H1 (cell line): ENCODE results near the gene CNPY4. TPM values are rescaled to one million over a fixed set of nuclear protein-coding genes. Genes with fewer than 3 reads are reported as not detected.
A peak's percentile ranks its signal among the peaks of the same experiment; 100 is the strongest.

Source experiments
- CTCF ChIA-PET: fragments of 300-600 bp; sonication (Branson Sonifier 250); formaldehyde crosslinking; loops from one replicate; lab custom pipeline; 2021; ENCODE audit not compliant: partially characterized antibody; lab: Charles Lee
- POLR2A ChIA-PET: fragments of 300-600 bp; sonication (Branson Sonifier 250); formaldehyde crosslinking; loops from one replicate; lab custom pipeline; 2021; ENCODE audit warnings: inconsistent platforms; ENCODE audit not compliant: partially characterized antibody; lab: Charles Lee
- DNase-seq, 2 experiments: peaks; one replicate each; pipeline versions ENCODE4 v3.0.0 to v3.0.0-alpha.2; 2010 to 2022; ENCODE audit warnings: low spot score in 2 of 2, low read depth in 1 of 2, mixed read lengths in 1 of 2
- FAIRE-seq: peaks from 2 replicates; lab custom pipeline; 2011; peaks lifted over from hg19 to GRCh38; lab: Jason Lieb, UNC
- H2AFZ ChIP-seq: 2 replicates; pipeline ENCODE4 v1.8.1; 2012; ENCODE audit warnings: low read length, inconsistent platforms
- H2AK5ac ChIP-seq: 2 replicates; pipeline ENCODE4 v1.6.1; 2013; ENCODE audit warnings: low read depth, low read length
- H2BK120ac ChIP-seq: replicated peaks from 2 replicates; pipeline ENCODE3; 2013; ENCODE audit warnings: low read depth, low read length, inconsistent platforms
- H2BK12ac ChIP-seq: 2 replicates; pipeline ENCODE4 v1.6.1; 2013; ENCODE audit warnings: low read depth, low read length
- H2BK15ac ChIP-seq: 2 replicates; pipeline ENCODE4 v1.6.1; 2013; ENCODE audit warnings: low read length
- H2BK20ac ChIP-seq: 2 replicates; pipeline ENCODE4 v1.6.1; 2013; ENCODE audit warnings: low read length
- H2BK5ac ChIP-seq: 2 replicates; pipeline ENCODE4 v1.6.1; 2013; ENCODE audit warnings: low read depth, low read length
- H3K14ac ChIP-seq: 2 replicates; pipeline ENCODE4 v1.6.1; 2013; ENCODE audit warnings: inconsistent platforms; ENCODE audit not compliant: insufficient read length
- H3K18ac ChIP-seq: 2 replicates; pipeline ENCODE4 v1.6.1; 2013; ENCODE audit warnings: low read length; ENCODE audit errors: extremely low read depth
- H3K23ac ChIP-seq: 2 replicates; pipeline ENCODE4 v1.6.1; 2013; ENCODE audit warnings: inconsistent platforms; ENCODE audit not compliant: insufficient read length
- H3K23me2 ChIP-seq: 2 replicates; pipeline ENCODE4 v1.6.1; 2013; ENCODE audit warnings: low read depth, low read length
- H3K27ac ChIP-seq: 2 replicates; pipeline ENCODE4 v1.6.1; 2011; ENCODE audit warnings: low read depth, low read length, inconsistent platforms
- H3K27me3 ChIP-seq, 4 experiments: replicated peaks in 1 of 4; 1 replicate in 1 of 4; 2 replicates in 3 of 4; pipeline versions ENCODE4 v1.6.1 to v1.8.1; 2011 to 2013; ENCODE audit warnings: low read length in 3 of 4, mild to moderate bottlenecking in 3 of 4, inconsistent platforms in 2 of 4, mixed read lengths in 2 of 4, moderate library complexity in 1 of 4; ENCODE audit not compliant: control insufficient read depth in 3 of 4, insufficient read depth in 3 of 4; ENCODE audit errors: extremely low read depth in 1 of 4
- H3K36me3 ChIP-seq, 4 experiments: 2 replicates each; pipeline versions ENCODE4 v1.6.1 to v1.8.1; 2011 to 2013; ENCODE audit warnings: mild to moderate bottlenecking in 4 of 4, low read length in 3 of 4, moderate library complexity in 2 of 4, control low read depth in 1 of 4, inconsistent platforms in 1 of 4; ENCODE audit not compliant: insufficient read depth in 4 of 4, control insufficient read depth in 2 of 4
- H3K4ac ChIP-seq: replicated peaks from 2 replicates; pipeline ENCODE3; 2013; ENCODE audit warnings: low read length, low read depth, mixed read lengths, inconsistent platforms; ENCODE audit not compliant: insufficient read length
- H3K4me1 ChIP-seq, 4 experiments: replicated peaks in 1 of 4; 1 replicate in 1 of 4; 2 replicates in 3 of 4; pipeline versions ENCODE4 v1.6.1 to v1.8.1; 2011 to 2013; ENCODE audit warnings: low read length in 3 of 4, inconsistent platforms in 2 of 4, mixed read lengths in 1 of 4; ENCODE audit not compliant: insufficient read depth in 4 of 4, control insufficient read depth in 3 of 4
- H3K4me2 ChIP-seq, 2 experiments: 2 replicates each; pipeline versions ENCODE4 v1.6.1 to v1.8.1; 2011 to 2013; ENCODE audit warnings: low read depth in 2 of 2, low read length in 2 of 2, control low read depth in 1 of 2, inconsistent platforms in 1 of 2, mild to moderate bottlenecking in 1 of 2; ENCODE audit not compliant: insufficient read depth in 1 of 2
- H3K4me3 ChIP-seq, 4 experiments: fragments of 200-600, 300-600 bp in 1 of 4; sonication (generic), shearing (Covaris generic), sonication (Bioruptor Twin) in 1 of 4; 2 replicates each; pipeline versions ENCODE4 v1.5.1 to v1.8.1; 2011 to 2016; ENCODE audit warnings: low read length in 4 of 4, low read depth in 3 of 4, control low read depth in 2 of 4, inconsistent platforms in 2 of 4, mild to moderate bottlenecking in 2 of 4, mixed read lengths in 1 of 4, moderate library complexity in 1 of 4; ENCODE audit not compliant: insufficient read depth in 2 of 4; ENCODE audit errors: extremely low read depth in 1 of 4
- H3K56ac ChIP-seq: replicated peaks from 2 replicates; pipeline ENCODE3; 2013; ENCODE audit warnings: low read depth, mild to moderate bottlenecking, mixed read lengths, low read length, inconsistent platforms; ENCODE audit not compliant: insufficient read length
- H3K79me1 ChIP-seq: 2 replicates; pipeline ENCODE4 v1.6.1; 2013; ENCODE audit warnings: low read depth, low read length, control low read depth
- H3K79me2 ChIP-seq, 2 experiments: 2 replicates each; pipeline versions ENCODE4 v1.6.1 to v1.8.1; 2012 to 2013; ENCODE audit warnings: low read length in 2 of 2, mild to moderate bottlenecking in 2 of 2, inconsistent platforms in 1 of 2; ENCODE audit not compliant: insufficient read depth in 2 of 2, control insufficient read depth in 1 of 2
- H3K9ac ChIP-seq, 4 experiments: replicated peaks in 1 of 4; 1 replicate in 1 of 4; 2 replicates in 3 of 4; pipeline versions ENCODE4 v1.6.1 to v1.8.1; 2011 to 2013; ENCODE audit warnings: low read depth in 3 of 4, low read length in 3 of 4, control low read depth in 2 of 4, mild to moderate bottlenecking in 2 of 4, moderate library complexity in 2 of 4, inconsistent platforms in 1 of 4; ENCODE audit errors: extremely low read depth in 1 of 4
- H3K9me3 ChIP-seq, 2 experiments: 2 replicates each; pipeline versions ENCODE4 v1.6.1 to v1.8.1; 2012 to 2013; ENCODE audit warnings: mild to moderate bottlenecking in 2 of 2, moderate library complexity in 2 of 2, control low read depth in 1 of 2, inconsistent platforms in 1 of 2, low read depth in 1 of 2, low read length in 1 of 2, mixed read lengths in 1 of 2; ENCODE audit not compliant: insufficient read depth in 2 of 2
- H4K20me1 ChIP-seq, 2 experiments: replicated peaks in 1 of 2; 2 replicates each; pipeline versions ENCODE3 to v1.8.1; 2011 to 2013; ENCODE audit warnings: inconsistent platforms in 2 of 2, low read length in 2 of 2, mild to moderate bottlenecking in 1 of 2; ENCODE audit not compliant: insufficient read depth in 2 of 2, control insufficient read depth in 1 of 2
- H4K5ac ChIP-seq: 2 replicates; pipeline ENCODE4 v1.6.1; 2013; ENCODE audit warnings: low read length, low read depth, mixed read lengths, inconsistent platforms; ENCODE audit not compliant: insufficient read length
- H4K8ac ChIP-seq: 2 replicates; pipeline ENCODE4 v1.8.0; 2013; ENCODE audit warnings: mild to moderate bottlenecking, moderate library complexity, low read length, inconsistent platforms; ENCODE audit not compliant: insufficient read depth; ENCODE audit errors: extremely low read depth
- H4K91ac ChIP-seq: replicated peaks from 2 replicates; pipeline ENCODE3; 2013; ENCODE audit warnings: low read length, mixed read lengths, inconsistent platforms; ENCODE audit not compliant: insufficient read length
- ASH2L ChIP-seq: fragments of 200-600, 300-600 bp; sonication (generic); IDR thresholded peaks from one replicate; pipeline ENCODE4 v1.7.1; 2017; ENCODE audit warnings: low read length
- ATF2 ChIP-seq: IDR thresholded peaks from 2 replicates; pipeline ENCODE4 v1.6.1; 2012; ENCODE audit warnings: low read length, inconsistent platforms
- CHD2 ChIP-seq: IDR thresholded peaks from 2 replicates; pipeline ENCODE4 v1.6.1; 2012; ENCODE audit warnings: low read length, improper control_type of control experiment
- JUN ChIP-seq: IDR thresholded peaks from 2 replicates; pipeline ENCODE4 v1.6.1; 2011; ENCODE audit warnings: low read depth, mild to moderate bottlenecking, improper control_type of control experiment, low read length
- KDM1A ChIP-seq: fragments of 200-600, 300-600 bp; sonication (generic); IDR thresholded peaks from 2 replicates; pipeline ENCODE4 v1.7.1; 2016; ENCODE audit warnings: mild to moderate bottlenecking, low read length, borderline replicate concordance
- POLR2A ChIP-seq, 2 experiments: IDR thresholded peaks; 1 replicate in 1 of 2; 2 replicates in 1 of 2; pipeline ENCODE4 v1.6.1; 2011; ENCODE audit warnings: low read depth in 2 of 2, low read length in 2 of 2, mild to moderate bottlenecking in 2 of 2; ENCODE audit errors: control extremely low read depth in 1 of 2
- POLR2AphosphoS5 ChIP-seq: IDR thresholded peaks from 2 replicates; pipeline ENCODE4 v1.6.1; 2011; ENCODE audit warnings: low read depth, low read length
- POU5F1 ChIP-seq: IDR thresholded peaks from 2 replicates; pipeline ENCODE4 v1.6.1; 2011; ENCODE audit warnings: low read depth, mild to moderate bottlenecking, low read length, moderate library complexity
- RXRA ChIP-seq: IDR thresholded peaks from 2 replicates; pipeline ENCODE4 v1.6.1; 2011; ENCODE audit warnings: low read depth, mild to moderate bottlenecking, low read length, moderate library complexity; ENCODE audit not compliant: insufficient read depth
- USF2 ChIP-seq: IDR thresholded peaks from 2 replicates; pipeline ENCODE4 v1.6.1; 2011; ENCODE audit warnings: low read length, improper control_type of control experiment
- WGBS, 2 experiments: shearing (Covaris generic) in 1 of 2; methylation state at CpG; one replicate each; pipeline versions ENCODE4 v1.1.6 to v1.1.7; 2013 to 2015; ENCODE audit warnings: low lambda C conversion rate in 2 of 2, mixed read lengths in 2 of 2, inconsistent platforms in 1 of 2, low coverage in 1 of 2, missing lambda C conversion rate in 1 of 2; ENCODE audit not compliant: insufficient replicate concordance in 2 of 2, insufficient coverage in 1 of 2, insufficient read length in 1 of 2; ENCODE audit errors: extremely low coverage in 1 of 2, missing lambda C conversion rate in 1 of 2; 5-methylcytosine and 5-hydroxymethylcytosine counted together
- polyA plus RNA-seq, 7 experiments: library from polyadenylated mRNA; depleted of rRNA in 3 of 7; stranded (reverse) in 5 of 7; unstranded in 2 of 7; fragments of >200 nt in 5 of 7; fragments of 200-250 nt in 2 of 7; gene quantifications; 1 replicate in 5 of 7; 2 replicates in 1 of 7; 4 replicates in 1 of 7; pipeline versions ENCODE4 v1.2.1 to v1.2.3, GENCODE V29; 2011 to 2013; ENCODE audit warnings: missing spikeins in 2 of 7, mixed read lengths in 2 of 7
- total RNA-seq: library from RNA; stranded (reverse); fragmentation: NEBNext Ultra II Directional; extraction: Animal tissue kit (Norgen Biotek cat#: 25700); gene quantifications from 2 replicates; pipeline ENCODE4 v1.2.1, GENCODE V29; 2021

The CNPY4 gene
- total and polyA plus RNA-seq, 2 of the 8 experiments (the other 6 are each of a cell fraction or from before 2014, with no cell fraction given): 10.2 to 15.3 TPM

- H3K23me2 ChIP-seq: no peaks in the 10 kb centered on the region; the same call in 1 of the 2 replicates
- H3K18ac ChIP-seq: no peak overlapping the region
- no peak overlapping the region for H4K5ac ChIP-seq
- no peak overlapping the region for H2AFZ ChIP-seq
- H3K9me3 ChIP-seq: no peaks in the 10 kb centered on the region
- H3K36me3 ChIP-seq: peaks cover 50 to 58% (median 52%) of the 10 kb centered on the region in 4 experiments
- peak overlapping the region; percentile 71 to 100 (median 99) for H3K9ac ChIP-seq
- DNase-seq (no peak), FAIRE-seq (no peak)
- H3K14ac ChIP-seq: no peak overlapping the region
- POLR2A ChIA-PET: interaction anchor here (1.0 to 20.0 kb wide), 10 partner anchors 11 to 109 kb away, joined by 3 to 722 read pairs (median 8); partner anchors contain the start of genes CNPY4, COPS6, GPC2 and MBLAC1
- peak overlapping the region; percentile 76 to 97 (median 84); a peak in 7 of 8 replicates for H3K4me3 ChIP-seq
- H2BK120ac ChIP-seq: no peak overlapping the region
- peak overlapping the region; percentile 98; the same call in 1 of the 2 replicates for H3K27ac ChIP-seq
- no peak overlapping the region for H3K56ac ChIP-seq
- 94% methylated on average over 12 of the region's 12 CpGs; no CpG with 5 or more reads in 1 of the 2 experiments for WGBS, 2 experiments
- no peak overlapping the region for H3K23ac ChIP-seq
- no peak overlapping the region for H2BK15ac ChIP-seq
- H3K79me2 ChIP-seq: peaks cover 9 to 56% of the 10 kb centered on the region in 2 experiments
- H4K20me1 ChIP-seq: peaks cover 11 to 22% of the 10 kb centered on the region in 2 experiments
- no peak overlapping the region for H2BK12ac ChIP-seq
- no peak overlapping the region for H4K91ac ChIP-seq
- H3K4me1 ChIP-seq: peaks cover 0 to 8% (median 3%) of the 10 kb centered on the region in 4 experiments; a peak in 3 of 7 replicates
- no peak overlapping the region; the same call in 1 of the 2 replicates for H2BK5ac ChIP-seq
- H3K4ac ChIP-seq: no peak overlapping the region
- H4K8ac ChIP-seq: peak overlapping the region; percentile 74; the same call in 1 of the 2 replicates
- no peaks in the 10 kb centered on the region for H3K27me3 ChIP-seq
- H3K4me2 ChIP-seq: peak overlapping the region; percentile 56 to 77
- no peak overlapping the region; the same call in 1 of the 2 replicates for H2AK5ac ChIP-seq
- H3K79me1 ChIP-seq: peaks cover 12% of the 10 kb centered on the region
- CTCF ChIA-PET: interaction anchor here (0.6 to 5.9 kb wide), 3 partner anchors 14 to 538 kb away, joined by 3 to 55 read pairs (median 3); no protein-coding TSS in a partner anchor
- no peak overlapping the region for H2BK20ac ChIP-seq
- TF ChIP-seq JUN (no peak), USF2 (no peak), POU5F1 (no peak), KDM1A (no peak), POLR2A (IDR thresholded peaks at IDR 0.05; ENCODE audit: control extremely low read depth in 1 of 2, low read depth in 2 of 2, low read length in 2 of 2) (peak in 1 of 2 experiments; percentile 65; a peak in 1 of 3 replicates), CHD2 (no peak), ATF2 (no peak; the same call in 1 of the 2 replicates), POLR2AphosphoS5 (peak; percentile 80), ASH2L (no peak), RXRA (no peak)
Observed at GRCh38 chr7:100099452-100099851, 20.0 kb upstream of the CNPY4 start.
